ENCODE results near the gene LAMC3.

Gene LAMC3

DNA sequence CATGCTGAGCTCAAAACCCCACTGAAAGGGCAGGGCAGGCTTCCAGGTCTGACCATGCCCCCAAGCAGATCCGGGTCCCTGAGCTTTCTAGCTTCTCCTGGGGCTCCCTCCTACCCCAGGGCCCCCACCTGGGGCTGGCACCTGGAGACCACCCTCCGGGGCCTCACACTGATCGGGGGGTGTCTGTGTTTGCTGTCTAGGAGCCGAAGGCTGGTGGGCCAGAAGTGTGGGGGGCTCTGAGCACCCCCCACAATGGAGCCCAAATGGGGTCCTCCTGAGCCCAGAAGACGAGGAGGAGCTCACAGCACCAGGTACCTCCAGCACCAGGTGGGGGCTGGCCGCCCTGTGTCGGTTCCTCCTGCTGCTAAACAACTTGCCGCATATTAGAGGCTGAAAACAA lies 39.8 kb downstream of the LAMC3 start:
- no peak for DNase-seq

DNA sequence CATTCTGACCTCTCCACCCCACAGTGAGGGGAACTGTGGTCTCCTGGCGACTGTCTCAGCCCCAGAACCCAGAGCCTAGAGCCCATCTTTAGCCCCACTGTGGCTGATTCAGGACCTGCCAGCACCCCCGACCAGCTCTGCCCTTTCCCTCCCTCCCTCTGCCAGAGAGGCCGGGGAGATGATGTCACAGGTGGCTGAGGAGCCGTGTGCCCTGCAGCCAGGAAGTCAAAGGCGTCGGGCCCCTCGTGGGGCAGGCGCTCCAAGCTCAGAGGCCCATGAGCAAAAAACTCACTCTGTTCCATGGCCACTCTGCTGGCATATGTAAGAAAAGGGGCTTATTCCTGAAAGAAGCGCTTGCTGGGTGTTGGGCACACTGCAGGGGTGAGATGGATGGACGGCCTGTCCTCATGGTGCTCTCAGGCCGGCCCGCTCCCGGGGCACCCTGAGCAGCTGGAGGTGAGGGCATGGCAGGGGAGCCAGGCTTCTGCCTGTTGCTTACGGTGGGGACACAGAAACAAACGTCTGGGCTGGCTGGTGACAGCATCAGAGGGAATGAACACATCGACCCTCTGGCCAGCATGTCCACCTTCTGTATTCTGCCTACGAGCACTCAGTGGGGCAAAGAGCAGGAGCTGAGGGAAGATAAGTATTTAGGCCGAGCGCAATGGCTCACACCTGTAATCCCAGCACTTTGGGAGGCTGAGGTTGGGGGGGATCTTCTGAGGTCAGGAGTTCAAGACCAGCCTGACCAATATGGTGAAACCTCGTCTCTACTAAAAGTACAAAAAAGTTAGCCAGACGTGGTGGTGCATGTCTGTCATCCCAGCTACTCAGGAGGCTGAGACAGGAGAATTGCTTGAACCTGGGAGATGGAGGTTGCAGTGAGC lies 41.1 kb downstream of the LAMC3 start:
- no peak for DNase-seq

GRCh38 chr9:131050831-131051230 lies 41.9 kb downstream of the LAMC3 start:
- DNase-seq: no peak

GRCh38 chr9:131051592-131052517 lies 42.9 kb downstream of the LAMC3 start:
- no peak for DNase-seq

DNA sequence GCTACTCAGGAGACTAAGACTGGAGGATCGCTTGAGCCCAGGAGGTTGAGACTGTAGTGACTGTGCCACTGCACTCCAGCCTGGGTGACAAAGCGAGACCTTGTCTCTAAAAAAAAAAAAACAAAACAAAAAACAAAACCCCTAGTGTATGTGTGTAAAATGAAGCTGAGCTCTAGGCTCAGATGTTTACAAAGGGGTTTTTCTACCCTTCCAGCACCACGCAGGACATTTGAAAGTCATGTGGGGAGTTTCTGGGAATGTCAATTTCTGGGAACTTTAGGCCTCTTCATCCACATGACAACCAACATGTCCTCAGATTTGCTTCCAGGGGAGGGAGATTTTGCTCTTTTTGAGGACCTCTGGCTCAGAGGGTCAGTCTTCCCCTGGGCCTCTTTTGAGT lies 44.9 kb downstream of the LAMC3 start:
- DNase-seq: no peak

- DNase-seq: no peak
These were observed 48.0 kb downstream of the LAMC3 start for GRCh38 chr9:131056781-131057506.

DNA sequence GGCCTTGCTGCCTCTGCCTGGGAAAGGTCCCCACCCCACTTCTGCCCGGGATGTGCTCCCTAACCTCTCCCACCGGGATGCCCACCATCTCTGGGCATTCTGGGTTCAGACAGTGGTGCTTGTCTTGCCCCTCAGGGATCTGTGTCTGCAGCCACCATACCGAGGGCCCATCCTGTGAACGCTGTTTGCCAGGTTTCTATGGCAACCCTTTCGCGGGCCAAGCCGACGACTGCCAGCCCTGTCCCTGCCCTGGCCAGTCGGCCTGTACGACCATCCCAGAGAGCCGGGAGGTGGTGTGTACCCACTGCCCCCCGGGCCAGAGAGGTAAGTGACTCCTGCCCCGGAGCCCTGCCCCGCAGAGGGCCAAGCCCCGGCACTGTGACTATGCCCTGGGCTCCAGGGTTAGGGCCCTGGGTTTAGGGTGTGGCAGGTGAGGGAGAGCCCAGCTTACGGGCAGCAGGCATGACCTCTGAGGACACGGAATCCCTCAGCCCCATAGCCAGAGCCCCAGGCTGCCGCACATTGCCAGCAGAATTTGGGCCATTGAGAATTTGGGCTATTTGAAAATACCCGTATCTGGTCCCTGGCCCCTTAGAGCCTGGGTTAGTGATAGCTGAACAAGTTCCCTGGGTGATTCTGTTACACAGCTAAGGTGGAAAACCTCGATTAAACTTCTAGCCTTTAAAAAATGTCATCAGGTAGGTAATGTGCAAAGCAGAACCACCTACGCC lies 52.1 kb downstream of the LAMC3 start:
- DNase-seq: no peak

DNA sequence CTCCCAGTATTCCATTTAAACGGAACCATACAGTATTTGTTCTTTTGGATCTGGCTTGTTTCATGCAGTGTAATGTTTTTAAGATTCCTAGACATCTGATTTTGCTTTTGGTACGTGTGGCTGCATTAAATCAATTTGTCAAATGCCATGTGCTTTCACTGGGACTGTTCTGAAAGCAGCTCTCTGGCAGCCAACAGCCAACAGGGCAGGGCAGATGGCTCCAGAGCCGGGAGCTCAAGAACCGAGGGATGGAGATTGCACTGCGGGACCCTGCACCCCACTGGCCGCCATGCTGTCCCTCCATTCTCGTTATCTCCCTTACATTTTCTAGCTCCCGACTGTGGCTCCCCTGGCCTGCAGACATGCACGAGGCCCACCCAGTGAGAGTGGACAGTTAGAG lies 54.0 kb downstream of the LAMC3 start:
- DNase-seq: no peak

DNA sequence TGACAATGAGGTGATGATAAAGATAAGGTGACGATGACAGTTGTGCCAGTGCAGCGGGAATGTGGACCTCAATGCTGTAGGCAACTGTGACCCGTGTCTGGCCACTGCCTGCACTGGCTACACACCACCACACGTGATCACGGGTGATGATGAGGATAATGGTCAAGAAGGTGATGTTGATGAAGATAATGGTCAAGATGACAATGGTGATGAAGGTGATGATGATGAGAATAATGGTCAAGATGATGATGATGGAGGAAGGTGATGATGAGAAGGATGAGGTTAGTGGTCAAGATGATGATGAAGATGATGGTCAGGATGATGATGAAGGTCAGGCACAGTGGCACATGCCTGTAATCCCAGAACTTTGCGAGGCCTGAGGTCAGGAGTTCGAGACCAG lies 56.6 kb downstream of the LAMC3 start:
- no peak for DNase-seq

- no peak for DNase-seq
These were observed 58.7 kb downstream of the LAMC3 start for GRCh38 chr9:131067625-131068024.

DNA sequence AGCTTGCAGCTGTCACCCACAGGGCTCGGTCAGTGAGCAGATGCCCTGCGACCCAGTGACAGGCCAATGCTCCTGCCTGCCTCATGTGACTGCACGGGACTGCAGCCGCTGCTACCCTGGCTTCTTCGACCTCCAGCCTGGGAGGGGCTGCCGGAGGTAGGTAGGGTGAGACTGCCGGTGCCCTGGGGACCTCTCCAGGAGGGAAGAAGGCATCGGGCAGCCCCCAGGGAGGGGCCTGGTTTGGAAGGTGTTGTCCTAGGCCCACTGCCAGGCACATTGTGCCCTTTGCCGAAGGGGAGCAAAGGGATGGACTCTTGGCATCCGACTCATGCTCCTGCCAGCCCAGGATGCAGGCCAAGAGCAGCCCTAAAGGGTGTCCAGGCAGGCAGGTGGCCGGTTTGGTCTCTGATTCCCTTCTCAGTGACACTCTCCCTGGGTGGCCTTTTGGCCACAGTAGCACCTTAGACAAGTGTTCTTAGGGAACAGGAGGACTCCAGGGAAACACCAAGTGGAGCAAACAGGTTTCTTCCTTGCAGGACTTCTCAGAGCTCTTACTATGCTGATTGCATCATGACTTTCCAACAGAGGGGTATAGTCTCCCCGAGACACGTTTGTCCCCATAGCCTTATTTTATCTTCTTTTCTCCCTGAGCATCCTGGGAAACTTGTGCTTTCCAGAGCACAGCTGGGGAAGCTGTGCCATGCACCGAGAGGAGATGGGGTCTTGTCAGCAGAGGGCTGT lies 59.3 kb downstream of the LAMC3 start:
- no peak for DNase-seq

DNA sequence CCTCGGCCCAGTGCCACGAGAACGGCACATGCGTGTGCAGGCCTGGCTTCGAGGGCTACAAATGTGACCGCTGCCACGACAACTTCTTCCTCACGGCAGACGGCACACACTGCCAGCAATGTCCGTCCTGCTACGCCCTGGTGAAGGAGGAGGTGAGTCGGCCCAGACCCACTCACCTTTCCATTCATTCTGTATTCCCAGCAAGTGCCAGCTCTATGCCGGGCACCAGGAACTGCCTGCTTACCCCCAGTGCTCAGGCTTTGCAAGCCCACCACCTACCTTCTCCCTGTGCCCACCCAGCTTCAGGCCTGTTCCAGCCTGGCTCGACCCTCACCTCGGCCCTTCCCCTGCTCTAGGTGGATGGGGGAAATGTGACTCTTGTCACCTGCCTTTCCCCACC lies 60.7 kb downstream of the LAMC3 start:
- DNase-seq: no peak

DNA sequence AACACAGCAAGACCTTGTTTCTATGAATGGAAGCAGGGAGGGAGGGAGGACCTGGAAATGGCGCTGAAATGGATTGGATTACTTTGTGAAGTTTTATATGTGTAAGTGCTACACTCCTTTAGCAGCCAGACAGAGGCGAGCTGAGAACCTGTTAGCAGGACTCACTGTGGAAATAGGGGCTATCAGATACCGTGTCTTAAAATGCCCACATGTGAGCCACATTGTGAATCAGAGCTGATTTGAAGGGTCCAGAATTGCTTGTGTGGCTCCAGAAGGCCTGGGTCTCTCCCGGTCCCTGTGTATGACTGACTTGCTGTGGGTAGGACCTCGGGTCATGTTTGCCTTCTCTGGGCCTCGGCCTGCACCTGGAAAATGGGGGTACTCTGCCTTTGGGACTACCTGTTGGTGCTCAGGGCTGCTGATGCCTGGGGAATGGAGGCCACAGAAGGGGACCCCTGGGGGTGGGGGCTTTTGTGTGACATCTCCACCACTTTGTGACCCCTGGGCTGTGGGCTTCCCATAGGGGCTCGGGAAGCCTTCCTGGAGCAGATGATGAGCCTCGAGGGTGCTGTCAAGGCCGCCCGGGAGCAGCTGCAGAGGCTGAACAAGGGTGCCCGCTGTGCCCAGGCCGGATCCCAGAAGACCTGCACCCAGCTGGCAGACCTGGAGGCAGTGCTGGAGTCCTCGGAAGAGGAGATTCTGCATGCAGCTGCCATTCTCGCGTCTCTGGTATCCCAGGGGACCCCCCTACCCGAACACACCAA lies 63.3 kb downstream of the LAMC3 start:
- no peak for DNase-seq

GRCh38 chr9:131072871-131073237 lies 63.9 kb downstream of the LAMC3 start:
- no peak for DNase-seq

- no peak for DNase-seq
These were observed 67.6 kb downstream of the LAMC3 start for GRCh38 chr9:131076347-131077195.

GRCh38 chr9:131078427-131079366 lies 69.7 kb downstream of the LAMC3 start:
- DNase-seq: no peak

DNA sequence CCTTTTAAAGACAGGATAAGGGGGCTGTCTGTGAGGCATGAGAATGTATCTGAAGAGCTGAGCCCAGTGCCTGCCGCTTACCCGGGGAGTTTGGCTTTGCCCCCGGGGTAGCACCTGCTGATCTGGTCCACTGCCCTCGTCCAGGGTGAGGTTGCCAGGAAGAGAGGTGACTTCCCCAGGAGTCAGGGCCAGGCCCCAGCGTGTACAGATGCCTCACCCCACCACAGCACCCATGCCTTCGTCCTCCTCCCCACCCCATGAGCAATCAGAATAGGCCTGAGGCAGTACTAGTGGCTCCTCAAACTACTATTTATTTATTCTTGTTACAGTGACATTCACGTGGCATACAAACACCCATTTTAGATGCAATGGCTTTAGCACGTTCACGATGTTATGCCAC lies 71.6 kb downstream of the LAMC3 start:
- no peak for DNase-seq

- DNase-seq: no peak
These were observed 72.9 kb downstream of the LAMC3 start for GRCh38 chr9:131081868-131082267.

Data from effector CD4-positive, alpha-beta T cell (primary cell).